ENCODE measurements around the gene SOX15.
"Not testable (repeated sequence)": the region's sequence is repeated elsewhere in the genome, so short reads cannot be mapped to it uniquely, and the experiment has no call there.

Gene SOX15

GRCh38 chr17:7589891-7590691 lies at the start of gene SOX15:
SOX15 (minus strand) TSS chr17:7590094; CDS start chr17:7589676, 418 bp downstream.
- DNase-seq: no peak

GRCh38 chr17:7636163-7636562 lies 46.3 kb upstream of the SOX15 start:
- no peak for DNase-seq

GRCh38 chr17:7634384-7634783 lies 44.5 kb upstream of the SOX15 start:
- no peak for DNase-seq

- DNase-seq: no peak
These were observed 43.2 kb upstream of the SOX15 start for GRCh38 chr17:7633093-7633492.

- DNase-seq: no peak
These were observed 42.6 kb upstream of the SOX15 start for GRCh38 chr17:7632492-7632894.

GRCh38 chr17:7631398-7632380 lies 41.8 kb upstream of the SOX15 start:
- no peak for DNase-seq

- DNase-seq: no peak
These were observed 40.2 kb upstream of the SOX15 start, which contains the start of gene SHBG for GRCh38 chr17:7629939-7630571. SHBG (plus strand) TSS chr17:7630135; CDS start chr17:7630173, 38 bp downstream.

GRCh38 chr17:7627250-7628121 lies 37.6 kb upstream of the SOX15 start, which contains the start of gene SAT2:
SAT2 (minus strand) TSS chr17:7627821; CDS start chr17:7627635, 186 bp downstream.
- peak; percentile 36 for DNase-seq

- DNase-seq: no peak
These were observed 37.0 kb upstream of the SOX15 start for GRCh38 chr17:7626956-7627249.

GRCh38 chr17:7626307-7626706 lies 36.4 kb upstream of the SOX15 start:
- DNase-seq: no peak

GRCh38 chr17:7625749-7626148 lies 35.9 kb upstream of the SOX15 start:
- not testable (repeated sequence) for DNase-seq

- DNase-seq: no peak
These were observed 33.8 kb upstream of the SOX15 start for GRCh38 chr17:7623661-7624060.

- DNase-seq: no peak
These were observed 30.9 kb upstream of the SOX15 start for GRCh38 chr17:7620835-7621234.

GRCh38 chr17:7618608-7619007 lies 28.7 kb upstream of the SOX15 start:
- DNase-seq: no peak

GRCh38 chr17:7615265-7615747 lies 25.4 kb upstream of the SOX15 start:
- no peak for DNase-seq

- peak; percentile 96 for DNase-seq
These were observed 24.8 kb upstream of the SOX15 start, which contains the start of gene FXR2 for GRCh38 chr17:7614425-7615264. FXR2 (minus strand) TSS chr17:7614897; CDS start chr17:7614532, 365 bp downstream.

GRCh38 chr17:7613769-7614424 lies 24.0 kb upstream of the SOX15 start:
- no peak for DNase-seq

- DNase-seq: no peak
These were observed 22.4 kb upstream of the SOX15 start for GRCh38 chr17:7612294-7612640.

- no peak for DNase-seq
These were observed 21.9 kb upstream of the SOX15 start for GRCh38 chr17:7611635-7612293.

- no peak for DNase-seq
These were observed 20.7 kb upstream of the SOX15 start for GRCh38 chr17:7610641-7611040.

Measured in DMS153 (cell line).